DND-41 (cell line): ENCODE measurements around the gene AMFR.

Experiments
- ATAC-seq: fragments of 200-7000 bp; cut with Tn5 transposase; 3 replicates; pipeline ENCODE4 v1.9.1; 2021; ENCODE audit warnings: low read depth; ENCODE audit not compliant: insufficient read depth
- DNase-seq: peaks from one replicate; pipeline ENCODE4 v3.0.0-alpha.2; 2020
- H2AFZ ChIP-seq: 2 replicates; pipeline ENCODE4 v1.6.0; 2012; ENCODE audit warnings: low read depth, low read length
- H3K27ac ChIP-seq: 2 replicates; pipeline ENCODE4 v1.5.1; 2012; ENCODE audit warnings: low read length, inconsistent platforms
- H3K27me3 ChIP-seq: fragments of 200-600 bp; sonication (generic); 2 replicates; pipeline ENCODE4 v1.6.0; 2012; ENCODE audit warnings: low read length, mild to moderate bottlenecking, inconsistent platforms; ENCODE audit not compliant: insufficient read depth, poor library complexity
- H3K36me3 ChIP-seq: 2 replicates; pipeline ENCODE4 v1.5.1; 2012; ENCODE audit warnings: low read length, inconsistent platforms; ENCODE audit not compliant: insufficient read depth
- H3K4me1 ChIP-seq: 2 replicates; pipeline ENCODE4 v1.5.1; 2012; ENCODE audit warnings: mild to moderate bottlenecking, low read length; ENCODE audit not compliant: insufficient read depth
- H3K4me2 ChIP-seq: 2 replicates; pipeline ENCODE4 v1.6.0; 2012; ENCODE audit warnings: mild to moderate bottlenecking, moderate library complexity, low read length, inconsistent platforms; ENCODE audit not compliant: insufficient read depth
- H3K4me3 ChIP-seq, 2 experiments: fragments of 200-600 bp in 1 of 2; shearing (Covaris generic) in 1 of 2; 2 replicates each; pipeline ENCODE4 v1.5.1; 2012 to 2016; ENCODE audit warnings: inconsistent platforms in 2 of 2, low read length in 2 of 2, mild to moderate bottlenecking in 2 of 2, low read depth in 1 of 2, moderate library complexity in 1 of 2
- H3K79me2 ChIP-seq: 2 replicates; pipeline ENCODE4 v1.6.0; 2012; ENCODE audit warnings: low read length, inconsistent platforms; ENCODE audit not compliant: insufficient read depth
- H3K9ac ChIP-seq: 2 replicates; pipeline ENCODE4 v1.6.0; 2012; ENCODE audit warnings: low read depth, mild to moderate bottlenecking, inconsistent platforms, low read length, moderate library complexity
- H3K9me3 ChIP-seq: 2 replicates; pipeline ENCODE4 v1.5.1; 2012; ENCODE audit warnings: low read length, moderate library complexity, mild to moderate bottlenecking, inconsistent platforms; ENCODE audit not compliant: insufficient read depth, severe bottlenecking
- H4K20me1 ChIP-seq: 2 replicates; pipeline ENCODE4 v1.6.0; 2012; ENCODE audit warnings: low read length; ENCODE audit not compliant: insufficient read depth
- EZH2 ChIP-seq: IDR thresholded peaks from 3 replicates; pipeline ENCODE4 v1.6.1; 2012; ENCODE audit warnings: borderline replicate concordance, low read depth, mild to moderate bottlenecking, moderate library complexity, low read length, inconsistent platforms; ENCODE audit not compliant: severe bottlenecking
- TF ChIP-seq, protein P1 (sequence below): IDR thresholded peaks from 2 replicates; pipeline ENCODE4 v1.5.1; 2012; ENCODE audit warnings: borderline replicate concordance, low read length, moderate library complexity, mild to moderate bottlenecking; ENCODE audit not compliant: poor library complexity, severe bottlenecking; ENCODE audit errors: extremely low read depth

Gene AMFR

DNA sequence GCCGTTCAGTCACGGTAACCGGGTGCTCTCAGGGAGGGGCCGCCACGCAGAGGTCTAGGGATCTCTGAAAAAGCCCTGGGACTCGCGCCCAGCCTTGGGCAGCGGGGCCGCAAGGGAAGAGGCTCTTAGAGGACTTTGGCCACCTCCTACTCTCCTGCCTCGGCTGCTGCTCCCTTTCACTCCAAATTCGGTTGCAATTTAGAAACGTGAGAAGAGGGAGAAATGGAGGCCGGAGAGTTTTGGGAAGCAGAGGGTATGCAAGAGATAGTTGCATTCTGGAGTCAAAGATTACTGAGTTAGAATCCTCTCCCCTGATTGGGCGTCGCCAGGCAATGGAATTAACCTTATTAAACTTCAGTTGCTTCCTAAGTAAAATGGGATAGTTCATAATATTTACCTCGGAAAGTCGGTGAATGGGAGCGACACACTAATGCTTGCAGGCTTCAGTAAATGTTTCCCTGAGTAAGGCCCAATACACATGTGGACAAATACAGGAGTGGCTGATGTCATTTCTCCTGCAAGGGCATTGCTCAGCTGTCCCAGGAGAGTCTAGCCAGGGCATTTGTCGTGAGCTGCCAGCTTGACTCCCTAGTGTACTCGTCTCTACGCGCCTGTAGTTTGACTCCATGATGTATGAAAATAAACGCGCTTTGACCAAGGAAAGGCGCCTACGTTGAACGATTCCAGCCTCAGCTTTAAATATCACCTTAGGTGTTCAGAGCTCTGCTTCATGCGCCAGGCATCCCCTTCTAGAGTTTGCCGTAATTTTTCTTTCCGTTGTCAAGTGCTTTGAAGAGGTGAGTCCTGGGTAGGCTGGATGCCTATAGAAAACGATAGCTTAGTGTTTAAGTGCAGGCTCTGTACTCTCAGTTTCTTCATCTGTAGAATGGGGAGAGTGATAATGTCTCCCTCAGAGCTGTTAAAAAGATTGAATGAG is 26.7 kb upstream of the AMFR start:
- peak overlapping the region; percentile 36 to 60 for H3K4me3 ChIP-seq
- no peaks in the 10 kb centered on the region for H3K27me3 ChIP-seq
- TF ChIP-seq, protein P1, sequence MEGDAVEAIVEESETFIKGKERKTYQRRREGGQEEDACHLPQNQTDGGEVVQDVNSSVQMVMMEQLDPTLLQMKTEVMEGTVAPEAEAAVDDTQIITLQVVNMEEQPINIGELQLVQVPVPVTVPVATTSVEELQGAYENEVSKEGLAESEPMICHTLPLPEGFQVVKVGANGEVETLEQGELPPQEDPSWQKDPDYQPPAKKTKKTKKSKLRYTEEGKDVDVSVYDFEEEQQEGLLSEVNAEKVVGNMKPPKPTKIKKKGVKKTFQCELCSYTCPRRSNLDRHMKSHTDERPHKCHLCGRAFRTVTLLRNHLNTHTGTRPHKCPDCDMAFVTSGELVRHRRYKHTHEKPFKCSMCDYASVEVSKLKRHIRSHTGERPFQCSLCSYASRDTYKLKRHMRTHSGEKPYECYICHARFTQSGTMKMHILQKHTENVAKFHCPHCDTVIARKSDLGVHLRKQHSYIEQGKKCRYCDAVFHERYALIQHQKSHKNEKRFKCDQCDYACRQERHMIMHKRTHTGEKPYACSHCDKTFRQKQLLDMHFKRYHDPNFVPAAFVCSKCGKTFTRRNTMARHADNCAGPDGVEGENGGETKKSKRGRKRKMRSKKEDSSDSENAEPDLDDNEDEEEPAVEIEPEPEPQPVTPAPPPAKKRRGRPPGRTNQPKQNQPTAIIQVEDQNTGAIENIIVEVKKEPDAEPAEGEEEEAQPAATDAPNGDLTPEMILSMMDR = no peak
- TF ChIP-seq EZH2 = no peak
- peaks cover 52% of the 10 kb centered on the region for H3K4me1 ChIP-seq
- peak; percentile 11 for DNase-seq
- peaks cover 48% of the 10 kb centered on the region for H3K36me3 ChIP-seq
- ATAC-seq = peak; percentile 41
- H3K9me3 ChIP-seq = no peaks in the 10 kb centered on the region
- peak overlapping the region; percentile 90 for H3K4me2 ChIP-seq
- H3K9ac ChIP-seq = peak overlapping the region; percentile 76
- H4K20me1 ChIP-seq = peaks cover 31% of the 10 kb centered on the region
- H3K27ac ChIP-seq = peak overlapping the region; percentile 75
- peaks cover 68% of the 10 kb centered on the region for H3K79me2 ChIP-seq
- peak overlapping the region; percentile 90 for H2AFZ ChIP-seq

DNA sequence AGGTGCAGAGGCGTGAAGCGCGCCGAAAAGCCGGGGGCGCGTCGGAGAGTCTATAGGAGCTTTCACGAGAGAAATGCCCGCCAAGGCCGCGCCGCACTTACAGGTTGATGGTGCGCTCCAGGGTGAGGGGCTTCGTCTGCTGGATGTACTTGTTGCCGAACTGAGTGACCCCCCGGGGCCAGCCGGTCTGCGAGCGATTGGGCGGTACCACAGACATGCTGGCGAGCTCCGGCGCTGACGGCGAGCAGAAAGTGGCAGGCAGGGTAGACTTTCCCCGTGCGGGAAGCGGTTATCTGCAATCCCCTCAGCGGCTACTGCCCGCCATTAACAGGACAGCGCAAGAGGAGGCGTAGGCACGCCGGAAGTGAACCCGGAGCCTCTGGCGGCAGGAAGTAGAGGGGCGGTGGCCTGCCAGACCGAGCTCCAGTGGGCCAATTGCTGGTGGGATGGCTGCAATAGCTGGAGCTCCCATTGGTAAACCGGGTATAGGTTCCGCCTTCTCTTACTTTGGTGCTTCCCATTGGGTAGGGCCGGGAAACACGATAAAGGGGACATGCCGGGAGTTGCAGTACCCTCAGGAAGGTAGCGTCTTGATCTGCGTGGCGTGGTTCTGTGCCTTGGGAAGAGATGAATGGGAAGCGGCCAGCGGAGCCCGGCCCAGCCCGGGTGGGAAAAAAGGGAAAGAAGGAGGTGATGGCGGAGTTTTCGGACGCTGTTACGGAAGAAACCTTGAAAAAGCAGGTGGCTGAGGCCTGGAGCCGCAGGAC is 25.8 kb upstream of the AMFR start, which contains the start of the genes NUDT21 and OGFOD1:
TSS of gene NUDT21 (minus strand) at position 347 of the 767 bp plus-strand sequence. CDS start at position 217, 130 bp downstream.
TSS of gene OGFOD1 (plus strand) at position 569 of the 767 bp plus-strand sequence. CDS start at position 628, 59 bp downstream.
- DNase-seq = peak; percentile 96
- Histone ChIP-seq H2AFZ (peak within 1 kb of the TSS; percentile 94), H3K9me3 (no peaks in the 10 kb centered on the region), H3K4me1 (peaks cover 54% of the 10 kb centered on the region), H3K27me3 (no peaks in the 10 kb centered on the region), H3K79me2 (peaks cover 76% of the 10 kb centered on the region), H3K9ac (peak within 1 kb of the TSS; percentile 76), H3K27ac (peak within 1 kb of the TSS; percentile 83), H3K4me2 (peak within 1 kb of the TSS; percentile 90), H3K4me3 (peak within 1 kb of the TSS; percentile 36 to 60), H3K36me3 (peaks cover 48% of the 10 kb centered on the region), H4K20me1 (peaks cover 33% of the 10 kb centered on the region)
- TF ChIP-seq EZH2 = no peak
- TF ChIP-seq, protein P1 = no peak
- peak; percentile 98 for ATAC-seq

DNA sequence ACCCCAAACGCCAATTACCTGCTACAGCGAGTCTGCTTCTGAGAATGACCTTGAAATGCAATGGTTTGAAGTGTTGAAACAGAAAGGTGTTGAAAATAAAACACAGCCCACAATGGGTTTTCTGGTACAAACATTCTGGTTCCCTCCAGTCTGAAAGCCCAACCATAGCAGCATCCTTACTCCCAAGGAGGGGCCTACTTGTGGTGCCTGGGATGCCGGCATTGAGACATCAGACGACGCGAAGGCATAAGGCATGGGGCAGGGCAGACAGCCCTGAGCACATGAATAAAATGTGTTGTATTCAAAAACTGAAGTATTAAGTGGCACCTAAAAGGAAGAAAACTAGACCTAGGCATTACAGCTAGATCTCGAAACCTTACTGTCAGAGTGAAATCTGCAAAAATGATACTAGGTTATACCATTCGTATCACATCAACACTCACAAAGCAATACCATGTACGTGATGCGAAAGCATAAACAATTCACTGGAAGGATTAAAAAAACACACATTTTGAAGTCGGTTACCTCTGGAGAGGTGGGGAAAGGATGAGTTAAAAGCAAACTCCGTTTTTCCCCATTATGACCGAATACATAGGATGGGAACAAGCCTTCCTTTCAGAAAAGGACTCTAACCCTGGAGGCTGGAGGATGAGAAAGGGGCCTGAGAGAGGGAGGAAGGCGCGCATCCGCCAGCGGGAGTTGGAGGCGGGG is 25.1 kb upstream of the AMFR start:
- Histone ChIP-seq H3K36me3 (peaks cover 48% of the 10 kb centered on the region), H3K79me2 (peaks cover 83% of the 10 kb centered on the region), H3K27me3 (no peaks in the 10 kb centered on the region), H4K20me1 (peaks cover 34% of the 10 kb centered on the region), H3K9me3 (no peaks in the 10 kb centered on the region), H3K9ac (peak overlapping the region; percentile 76), H3K27ac (peak overlapping the region; percentile 83), H3K4me2 (peak overlapping the region; percentile 83), H3K4me1 (peaks cover 54% of the 10 kb centered on the region), H2AFZ (peak overlapping the region; percentile 94), H3K4me3 (peak overlapping the region; percentile 36 to 60)
- ATAC-seq (peak; percentile 39; the same call in 1 of the 3 replicates), DNase-seq (peak; percentile 23)
- no peak for TF ChIP-seq EZH2
- TF ChIP-seq, protein P1 = no peak
